HepG2 (cell line): ENCODE results near the gene FLRT3.

Experiments used
- CBX1 ChIP-seq: IDR thresholded peaks from one replicate; pipeline ENCODE4 v1.6.1; 2016; ENCODE audit warnings: antibody characterized with exemption, low read depth
- NR2F2 ChIP-seq: IDR thresholded peaks from 2 replicates; pipeline ENCODE4 v1.6.1; 2012; ENCODE audit warnings: low read depth, inconsistent platforms, borderline replicate concordance
- YY1 ChIP-seq: IDR thresholded peaks from 2 replicates; pipeline ENCODE4 v1.6.1; 2011; ENCODE audit warnings: low read length, low read depth, moderate library complexity, mild to moderate bottlenecking; ENCODE audit not compliant: insufficient read depth, insufficient replicate concordance

- no peak for TF ChIP-seq CBX1
- no peak for TF ChIP-seq NR2F2
- no peak for TF ChIP-seq YY1
These were observed 25.4 kb downstream of the FLRT3 start for GRCh38 chr20:14312001-14312400.
